Activated naive CD4-positive, alpha-beta T cell treated with anti-CD3 and anti-CD28 coated beads for 36 hours (primary cell): ENCODE data around the gene PKIB. TPM values are rescaled to one million over a fixed set of nuclear protein-coding genes. Genes with fewer than 3 reads are reported as not detected.

ENCODE experiments used
- CTCF ChIA-PET: fragments of 350-600 bp; sonication (Branson Sonifier 250); formaldehyde crosslinking; loops from one replicate; lab custom pipeline; 2021; ENCODE audit warnings: antibody characterized with exemption; lab: Charles Lee
- DNase-seq: peaks from one replicate; pipeline ENCODE4 v3.0.0-alpha.2; 2020
- H3K27ac Mint-ChIP-seq: one replicate; pipeline ENCODE4 v1.8.0; 2021; ENCODE audit warnings: mild to moderate bottlenecking, mixed read lengths
- H3K27me3 Mint-ChIP-seq: one replicate; pipeline ENCODE4 v1.8.0; 2021; ENCODE audit warnings: low read depth, mixed read lengths
- H3K36me3 Mint-ChIP-seq: one replicate; pipeline ENCODE4 v1.8.0; 2021; ENCODE audit warnings: low read depth, mixed read lengths
- H3K4me1 Mint-ChIP-seq: one replicate; pipeline ENCODE4 v1.8.0; 2021; ENCODE audit warnings: low read depth, mixed read lengths
- H3K4me3 Mint-ChIP-seq: one replicate; pipeline ENCODE4 v1.8.0; 2021; ENCODE audit warnings: mild to moderate bottlenecking, moderate library complexity, mixed read lengths
- H3K9me3 Mint-ChIP-seq: one replicate; pipeline ENCODE4 v1.8.0; 2021; ENCODE audit warnings: mixed read lengths
- intact Hi-C: fragments of 100-400 bp; cut with micrococcal nuclease; formaldehyde crosslinking; loops from one replicate; pipeline ENCODE4 v1.15.1; 2023
- total RNA-seq, 2 experiments: library from RNA; stranded (reverse); gene quantifications; one replicate each; pipeline ENCODE4 v1.2.3, GENCODE V29; 2021

Gene PKIB
- total RNA-seq, 2 experiments from 2014 or later: 0.67 TPM; not detected in 1

- H3K4me1 Mint-ChIP-seq: no peaks in the 10 kb centered on the region
- DNase-seq: no peak
- intact Hi-C loops: no loop called here
- no peaks in the 10 kb centered on the region for H3K36me3 Mint-ChIP-seq
- H3K27me3 Mint-ChIP-seq: peaks cover 8% of the 10 kb centered on the region
- no peaks in the 10 kb centered on the region for H3K9me3 Mint-ChIP-seq
- CTCF ChIA-PET: interaction anchor here (0.7 to 1.3 kb wide), 2 partner anchors 34 to 36 kb away, joined by 3 to 5 read pairs; no protein-coding TSS in a partner anchor
- H3K4me3 Mint-ChIP-seq: no peak overlapping the region
- H3K27ac Mint-ChIP-seq: no peak overlapping the region
Measured at GRCh38 chr6:122696079-122696478, 85.9 kb downstream of the PKIB start.

- no peaks in the 10 kb centered on the region for H3K9me3 Mint-ChIP-seq
- no peaks in the 10 kb centered on the region for H3K4me1 Mint-ChIP-seq
- H3K27ac Mint-ChIP-seq: no peak overlapping the region
- no peak overlapping the region for H3K4me3 Mint-ChIP-seq
- no peak for DNase-seq
- no peaks in the 10 kb centered on the region for H3K36me3 Mint-ChIP-seq
- CTCF ChIA-PET: interaction anchor here (1.3 kb wide), 1 partner anchor 36 kb away, joined by 5 read pairs; no protein-coding TSS in a partner anchor
- peaks cover 4% of the 10 kb centered on the region for H3K27me3 Mint-ChIP-seq
- intact Hi-C loops: no loop called here
Measured at GRCh38 chr6:122696853-122697252, 86.6 kb downstream of the PKIB start.

DNA sequence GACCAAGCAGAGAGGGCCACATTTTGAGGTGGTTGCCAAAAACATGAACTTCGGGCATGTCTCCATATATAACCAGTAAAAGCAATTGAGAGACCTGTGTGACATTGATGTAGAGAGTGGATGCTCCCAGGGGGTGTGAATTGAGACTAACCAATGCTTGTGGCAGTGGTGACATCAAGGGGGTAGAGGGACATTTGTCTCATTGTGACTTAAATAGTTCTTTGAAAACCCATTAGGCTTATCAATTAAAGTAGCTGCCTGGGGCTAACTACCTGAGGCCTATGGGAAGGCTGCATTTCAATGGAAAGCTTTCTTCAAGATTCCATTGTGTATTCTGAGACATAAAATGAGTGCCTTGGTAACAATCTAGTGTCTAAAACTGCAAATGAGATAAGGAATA is 87.3 kb downstream of the PKIB start:
- Mint-ChIP-seq H3K4me1 (no peaks in the 10 kb centered on the region), H3K36me3 (no peaks in the 10 kb centered on the region), H3K9me3 (no peaks in the 10 kb centered on the region), H3K27ac (no peak overlapping the region), H3K27me3 (no peaks in the 10 kb centered on the region), H3K4me3 (no peak overlapping the region)
- intact Hi-C loops: no loop called here
- CTCF ChIA-PET: no interaction called here
- no peak for DNase-seq

GRCh38 chr6:122701666-122702065 is 91.5 kb downstream of the PKIB start:
- CTCF ChIA-PET: no interaction called here
- no peak for DNase-seq
- Mint-ChIP-seq H3K4me1 (no peaks in the 10 kb centered on the region), H3K9me3 (no peaks in the 10 kb centered on the region), H3K27ac (no peak overlapping the region), H3K36me3 (no peaks in the 10 kb centered on the region), H3K4me3 (no peak overlapping the region), H3K27me3 (peaks cover 3% of the 10 kb centered on the region)
- intact Hi-C loops: no loop called here

- no peak for DNase-seq
- H3K4me1 Mint-ChIP-seq: no peaks in the 10 kb centered on the region
- intact Hi-C loops: no loop called here
- no peak overlapping the region for H3K4me3 Mint-ChIP-seq
- H3K27ac Mint-ChIP-seq: no peak overlapping the region
- H3K36me3 Mint-ChIP-seq: no peaks in the 10 kb centered on the region
- H3K9me3 Mint-ChIP-seq: no peaks in the 10 kb centered on the region
- H3K27me3 Mint-ChIP-seq: peaks cover 3% of the 10 kb centered on the region
- CTCF ChIA-PET: no interaction called here
Measured at GRCh38 chr6:122702841-122703240, 92.6 kb downstream of the PKIB start.

DNA sequence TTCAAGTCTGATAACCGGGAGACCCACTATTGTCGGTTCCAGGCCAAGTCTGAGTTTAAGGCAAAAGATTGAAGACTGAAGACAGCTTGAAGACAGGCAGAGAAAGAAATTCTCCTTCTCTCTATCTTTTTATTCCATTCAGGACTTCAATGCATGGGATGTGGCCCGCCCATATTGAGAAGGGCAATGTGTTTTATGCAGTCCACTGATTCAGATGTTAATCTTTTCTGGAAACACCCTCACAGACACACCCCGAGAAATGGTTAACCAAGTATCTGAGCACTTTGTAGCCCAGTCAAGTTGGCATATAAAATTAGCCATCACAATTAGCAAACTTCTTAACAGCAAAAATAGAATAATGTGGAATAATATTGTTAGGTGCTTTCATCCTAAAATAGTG is 93.9 kb downstream of the PKIB start:
- Mint-ChIP-seq H3K9me3 (no peaks in the 10 kb centered on the region), H3K36me3 (no peaks in the 10 kb centered on the region), H3K4me3 (no peak overlapping the region), H3K27me3 (peaks cover 3% of the 10 kb centered on the region), H3K4me1 (no peaks in the 10 kb centered on the region), H3K27ac (no peak overlapping the region)
- CTCF ChIA-PET: no interaction called here
- no peak for DNase-seq
- intact Hi-C loops: no loop called here

DNA sequence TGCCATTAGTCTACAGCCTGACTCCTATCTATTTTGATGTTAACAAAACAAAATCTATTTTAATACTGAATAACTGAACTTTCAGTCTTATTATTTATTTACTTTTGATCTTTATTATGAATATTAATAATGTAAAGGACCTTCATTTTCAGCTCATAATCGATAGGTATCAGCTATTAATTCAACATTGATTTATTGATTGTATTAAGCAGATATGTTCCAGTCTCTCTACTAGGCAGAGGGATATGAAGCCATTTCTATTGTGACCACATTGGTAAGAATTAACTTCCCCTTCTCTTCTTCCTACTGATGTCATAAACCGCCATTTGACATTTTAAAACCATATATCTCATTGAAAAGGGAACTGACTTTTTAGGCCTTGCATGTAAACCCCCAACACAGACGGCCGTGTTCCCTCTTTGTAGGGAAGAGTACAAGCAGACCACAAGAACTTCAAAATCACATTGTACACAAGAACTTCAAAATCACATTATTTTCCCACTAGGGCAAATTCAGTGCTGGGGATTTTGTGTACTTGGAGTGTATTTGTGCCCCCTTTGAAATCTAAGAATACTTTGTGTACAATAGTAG is 99.8 kb downstream of the PKIB start:
- Mint-ChIP-seq H3K4me3 (no peak overlapping the region), H3K4me1 (no peaks in the 10 kb centered on the region), H3K27me3 (peaks cover 3% of the 10 kb centered on the region), H3K9me3 (no peaks in the 10 kb centered on the region), H3K36me3 (no peaks in the 10 kb centered on the region), H3K27ac (no peak overlapping the region)
- intact Hi-C loops: no loop called here
- no peak for DNase-seq
- CTCF ChIA-PET: no interaction called here

GRCh38 chr6:122710908-122711635 is 100.9 kb downstream of the PKIB start:
- Mint-ChIP-seq H3K36me3 (no peaks in the 10 kb centered on the region), H3K9me3 (no peaks in the 10 kb centered on the region), H3K4me3 (no peak overlapping the region), H3K27ac (no peak overlapping the region), H3K27me3 (no peaks in the 10 kb centered on the region), H3K4me1 (no peaks in the 10 kb centered on the region)
- DNase-seq: no peak
- intact Hi-C loops: no loop called here
- CTCF ChIA-PET: interaction anchor here (1.0 kb wide), 1 partner anchor 20 kb away, joined by 3 read pairs; no protein-coding TSS in a partner anchor

- Mint-ChIP-seq H3K4me1 (no peaks in the 10 kb centered on the region), H3K4me3 (no peak overlapping the region), H3K27me3 (no peaks in the 10 kb centered on the region), H3K27ac (no peak overlapping the region), H3K9me3 (no peaks in the 10 kb centered on the region), H3K36me3 (no peaks in the 10 kb centered on the region)
- DNase-seq: no peak
- CTCF ChIA-PET: no interaction called here
- intact Hi-C loops: no loop called here
Measured at GRCh38 chr6:122712093-122712447, 101.9 kb downstream of the PKIB start.

DNA sequence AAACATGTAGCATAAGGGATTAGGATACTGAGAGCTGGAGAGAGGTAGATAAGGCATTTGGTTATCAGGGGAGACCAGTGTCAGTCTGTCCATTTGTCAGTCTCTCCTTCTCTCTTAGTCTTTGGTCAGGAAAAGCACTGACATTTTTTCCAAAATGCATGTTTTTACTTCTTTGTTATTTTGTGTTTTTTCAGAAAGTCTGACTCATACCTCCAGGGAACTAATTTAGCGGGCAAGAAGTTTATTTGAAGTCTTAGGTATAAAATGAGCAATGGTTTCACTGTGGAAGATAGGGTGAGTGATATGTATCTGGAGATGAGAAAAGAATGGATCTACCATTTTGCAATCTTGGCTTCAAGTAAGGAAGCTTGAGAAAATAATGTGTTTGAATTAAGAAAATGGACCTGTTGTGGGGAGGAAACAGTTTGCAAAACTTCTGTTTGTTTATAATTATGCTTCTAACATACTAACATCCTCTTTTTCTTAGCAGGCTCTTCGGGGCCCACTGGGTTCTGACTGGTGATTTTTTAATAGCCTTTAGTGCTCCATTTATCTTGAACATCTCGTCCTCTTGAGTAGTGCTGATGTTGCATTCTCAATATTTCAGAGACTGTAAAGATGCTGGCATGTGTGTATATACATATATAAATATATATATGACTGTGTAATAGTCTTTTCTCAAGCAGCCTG is 102.4 kb downstream of the PKIB start:
- CTCF ChIA-PET: interaction anchor here (1.4 kb wide), 1 partner anchor 18 kb away, joined by 6 read pairs; no protein-coding TSS in a partner anchor

DNA sequence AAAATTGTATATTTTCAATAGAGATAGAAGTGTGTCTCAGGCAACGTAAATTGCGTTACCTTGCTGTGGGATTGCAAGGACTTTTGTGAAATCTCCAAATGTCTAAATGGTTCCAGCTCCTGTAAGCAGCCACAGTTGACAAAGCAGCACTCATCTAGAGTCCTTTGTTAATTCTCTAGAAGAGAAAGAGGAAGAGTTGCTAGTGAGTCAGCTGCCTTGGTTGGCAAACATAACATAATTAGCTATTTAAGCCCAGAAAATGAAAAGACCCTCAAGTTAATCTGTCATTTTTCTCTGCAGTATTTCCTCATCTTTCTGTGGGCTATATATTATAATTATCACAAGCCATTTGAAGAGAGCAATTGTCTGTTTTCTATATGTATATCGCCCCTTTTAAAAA is 102.9 kb downstream of the PKIB start:
- no peaks in the 10 kb centered on the region for H3K4me1 Mint-ChIP-seq
- no peaks in the 10 kb centered on the region for H3K27me3 Mint-ChIP-seq
- intact Hi-C loops: no loop called here
- no peak for DNase-seq
- CTCF ChIA-PET: interaction anchor here (1.4 kb wide), 1 partner anchor 18 kb away, joined by 6 read pairs; no protein-coding TSS in a partner anchor
- no peak overlapping the region for H3K4me3 Mint-ChIP-seq
- no peak overlapping the region for H3K27ac Mint-ChIP-seq
- H3K36me3 Mint-ChIP-seq: no peaks in the 10 kb centered on the region
- H3K9me3 Mint-ChIP-seq: no peaks in the 10 kb centered on the region

More for the DNA sequence above, 102.4 kb downstream of the PKIB start:
- Mint-ChIP-seq H3K27me3 (no peaks in the 10 kb centered on the region), H3K4me3 (no peak overlapping the region), H3K27ac (no peak overlapping the region), H3K36me3 (no peaks in the 10 kb centered on the region), H3K4me1 (no peaks in the 10 kb centered on the region), H3K9me3 (no peaks in the 10 kb centered on the region)
- intact Hi-C loops: no loop called here
- DNase-seq: no peak

DNA sequence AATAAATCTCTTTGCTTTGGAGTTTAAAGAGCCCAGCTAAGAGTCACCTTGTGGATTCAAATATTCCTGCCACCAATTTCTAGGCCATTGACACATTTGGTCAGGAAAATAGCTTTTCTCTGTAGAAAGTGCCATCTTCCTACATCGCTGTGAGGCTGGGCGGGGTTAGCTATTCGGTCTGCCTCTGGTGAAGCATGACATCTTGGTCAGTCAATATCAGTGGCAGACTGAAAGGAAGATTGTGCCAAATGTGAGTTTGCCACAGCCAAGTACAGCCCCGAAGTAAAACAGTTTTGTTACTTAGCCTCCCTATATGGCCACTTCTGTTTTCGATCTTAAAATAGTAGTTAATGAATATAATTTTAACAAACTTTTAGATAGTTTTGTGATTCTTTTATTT is 103.9 kb downstream of the PKIB start:
- intact Hi-C loops: no loop called here
- no peaks in the 10 kb centered on the region for H3K36me3 Mint-ChIP-seq
- no peaks in the 10 kb centered on the region for H3K4me1 Mint-ChIP-seq
- H3K27ac Mint-ChIP-seq: no peak overlapping the region
- CTCF ChIA-PET: interaction anchor here (1.4 kb wide), 1 partner anchor 17 kb away, joined by 6 read pairs; no protein-coding TSS in a partner anchor
- no peaks in the 10 kb centered on the region for H3K27me3 Mint-ChIP-seq
- no peak overlapping the region for H3K4me3 Mint-ChIP-seq
- H3K9me3 Mint-ChIP-seq: no peaks in the 10 kb centered on the region
- DNase-seq: no peak
